Stimulated activated naive CD4-positive, alpha-beta T cell treated with Interleukin-2 at 50 U/mL for 16 hours (primary cell): ENCODE measurements around the gene NDUFA11.

Experiments used
- DNase-seq: peaks from one replicate; lab custom pipeline; 2025; lab: John Stamatoyannopoulos, UW

Gene NDUFA11

DNA sequence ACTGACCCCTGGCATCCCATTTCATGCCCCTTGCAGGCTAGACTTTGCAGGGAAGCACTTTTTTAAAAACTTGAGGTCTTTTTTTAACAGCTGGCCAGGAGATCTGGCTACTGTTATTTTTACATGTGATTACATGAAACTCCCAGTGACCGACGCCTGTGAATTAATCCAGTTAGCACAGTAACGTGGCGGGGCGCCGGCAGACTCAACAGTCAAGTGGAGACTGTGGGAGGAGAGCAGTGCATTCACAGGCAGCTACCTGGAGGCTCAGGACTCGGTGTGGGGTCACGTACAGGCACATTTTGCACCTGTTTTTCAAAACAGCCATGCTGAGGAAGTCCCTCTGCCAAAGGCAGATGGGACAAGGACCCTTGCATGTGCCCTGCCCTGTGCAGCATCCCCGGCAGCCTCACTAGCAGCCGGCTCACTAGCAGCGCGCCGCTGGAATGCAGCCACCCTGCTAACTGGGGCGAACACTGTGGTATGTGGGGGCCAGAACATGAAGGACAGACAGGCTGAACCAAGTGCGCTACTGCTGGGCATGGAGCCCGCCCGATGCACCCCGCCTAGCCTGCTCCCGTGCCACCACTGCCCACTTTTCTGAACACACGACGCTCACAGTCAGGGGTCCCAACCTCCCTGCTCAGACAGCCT is 29.1 kb upstream of the NDUFA11 start:
- DNase-seq: no peak

DNA sequence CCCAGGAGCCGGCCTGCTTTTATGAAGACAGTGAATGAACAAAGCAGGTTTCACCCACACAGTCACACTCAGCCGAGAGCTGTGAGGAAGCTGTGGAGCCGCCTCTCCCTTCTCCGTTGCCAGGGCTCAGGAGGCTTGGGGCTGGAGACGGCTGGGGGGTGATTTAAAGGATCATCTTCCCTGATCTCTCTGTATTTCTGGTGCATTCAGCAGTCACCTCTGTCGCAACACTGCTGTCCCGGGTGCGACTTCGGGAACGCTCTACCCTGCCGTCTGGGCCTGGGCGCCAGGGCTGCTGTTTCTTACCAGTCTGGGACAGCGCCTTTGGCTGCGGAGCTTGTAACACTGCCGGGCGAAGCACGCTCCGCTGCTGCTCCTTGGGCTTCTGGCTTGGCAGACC is 28.6 kb upstream of the NDUFA11 start:
- no peak for DNase-seq

DNA sequence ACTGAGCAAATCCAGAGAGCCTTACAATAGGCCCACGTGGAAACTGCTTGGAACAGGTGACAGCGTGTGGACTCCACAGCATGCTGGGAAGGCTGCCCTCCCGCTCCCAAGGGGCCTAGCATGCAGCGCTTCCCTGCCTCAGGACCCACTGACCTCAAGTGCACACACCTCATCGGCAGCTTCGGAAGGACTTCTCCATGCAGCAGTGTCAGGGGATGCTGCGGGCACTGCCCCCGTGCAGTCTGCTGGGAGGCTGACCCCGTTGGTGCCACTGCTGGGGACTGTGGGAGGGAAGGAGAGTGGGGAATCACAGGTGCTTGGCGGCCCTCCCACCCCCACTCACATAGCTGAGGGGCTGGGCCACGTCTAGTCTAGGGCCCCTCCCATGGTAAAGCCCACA is 27.7 kb upstream of the NDUFA11 start:
- no peak for DNase-seq

DNA sequence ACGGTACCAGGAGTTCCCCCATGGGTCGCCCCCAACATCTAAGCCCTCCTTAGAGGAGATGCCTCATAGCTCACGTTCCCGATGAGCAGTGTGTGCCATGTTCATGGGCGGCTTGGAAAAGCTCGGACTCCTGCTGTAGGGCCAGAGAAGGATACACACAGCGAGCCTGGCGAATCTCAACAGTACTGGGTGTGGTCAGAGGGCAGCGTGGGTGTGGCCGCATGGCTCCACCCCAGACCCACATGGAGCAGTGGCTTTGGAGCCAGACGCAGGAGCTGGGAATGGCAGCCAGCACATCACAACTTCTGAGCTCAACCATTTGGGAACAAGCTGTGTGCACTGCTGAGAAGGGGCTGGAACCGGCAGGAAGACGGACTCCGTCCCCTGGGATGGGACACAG is 26.0 kb upstream of the NDUFA11 start:
- no peak for DNase-seq

DNA sequence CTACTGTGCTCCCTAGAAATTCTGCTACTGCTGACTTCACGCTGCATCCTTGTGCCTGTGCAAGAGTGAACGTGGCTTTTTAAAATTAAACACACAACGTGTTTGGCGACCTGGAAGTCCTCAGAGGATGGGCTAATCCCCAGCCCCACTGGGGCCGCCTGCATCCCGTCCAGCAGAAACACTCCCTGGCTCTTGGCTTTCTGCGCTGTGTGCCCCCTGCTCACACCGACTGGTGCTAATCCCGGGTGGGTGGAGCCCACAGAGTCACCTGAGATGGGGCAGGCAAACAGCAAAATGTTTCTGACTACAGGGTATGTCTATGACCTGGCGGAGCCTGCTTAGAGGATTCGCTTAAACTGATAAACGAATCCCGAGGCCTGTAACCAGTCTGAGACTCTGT is 25.6 kb upstream of the NDUFA11 start:
- DNase-seq: no peak

DNA sequence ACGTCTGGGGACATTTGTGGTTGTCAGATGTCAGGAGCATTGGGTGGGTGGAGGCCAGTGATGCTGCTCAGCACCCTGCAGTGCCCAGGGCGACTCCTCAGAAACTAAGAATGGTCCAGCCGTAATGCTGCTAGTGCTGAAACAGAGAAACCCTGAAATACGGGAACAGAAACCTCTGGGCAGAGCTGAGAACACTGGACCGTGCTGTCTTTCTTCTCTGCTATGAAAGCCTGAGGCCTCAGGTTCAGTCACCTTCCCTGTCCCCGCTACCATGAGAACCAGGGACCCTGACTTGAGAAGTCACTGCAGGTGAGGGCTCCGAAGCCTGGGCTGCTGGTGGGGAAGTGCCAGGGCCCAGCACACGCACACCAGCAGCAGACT is 23.8 kb upstream of the NDUFA11 start:
- no peak for DNase-seq

DNA sequence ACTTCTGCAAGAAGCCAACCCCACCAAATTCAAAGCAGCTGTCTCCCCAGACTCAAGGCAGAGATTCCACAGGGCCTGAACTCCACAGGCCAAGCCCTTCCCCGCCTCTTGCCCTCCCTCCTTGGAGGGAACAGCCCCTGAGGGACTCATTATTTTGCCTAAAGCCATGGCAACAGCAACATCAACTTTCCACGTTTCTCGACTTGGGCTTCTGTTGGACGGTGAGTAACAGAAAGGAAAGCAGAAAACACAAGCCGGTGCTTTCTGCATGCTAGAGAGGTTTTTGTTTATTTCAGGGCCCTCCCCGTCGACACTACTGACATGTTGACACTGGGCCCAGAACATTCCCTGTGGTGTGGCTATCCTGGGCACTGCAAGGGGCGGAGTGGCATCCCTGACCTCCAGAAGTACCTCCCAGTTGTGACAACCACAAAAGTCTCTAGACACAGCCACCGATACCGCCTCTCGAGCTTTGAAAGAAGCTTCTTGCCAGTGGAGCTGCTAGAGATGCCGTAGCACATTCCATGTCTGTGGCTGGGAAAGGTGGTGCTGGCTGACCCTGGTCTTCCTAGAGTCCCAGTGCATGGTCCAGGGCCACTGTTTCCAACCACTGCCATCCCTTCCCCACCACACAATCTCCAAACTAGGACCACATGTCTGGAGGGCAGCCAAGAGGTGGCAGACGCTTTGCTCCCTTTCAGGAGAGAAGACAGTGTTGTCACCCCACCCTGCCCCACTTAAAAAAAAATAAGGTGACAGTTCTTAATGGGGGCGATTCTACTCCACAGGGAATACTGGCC is 23.3 kb upstream of the NDUFA11 start:
- DNase-seq: no peak

DNA sequence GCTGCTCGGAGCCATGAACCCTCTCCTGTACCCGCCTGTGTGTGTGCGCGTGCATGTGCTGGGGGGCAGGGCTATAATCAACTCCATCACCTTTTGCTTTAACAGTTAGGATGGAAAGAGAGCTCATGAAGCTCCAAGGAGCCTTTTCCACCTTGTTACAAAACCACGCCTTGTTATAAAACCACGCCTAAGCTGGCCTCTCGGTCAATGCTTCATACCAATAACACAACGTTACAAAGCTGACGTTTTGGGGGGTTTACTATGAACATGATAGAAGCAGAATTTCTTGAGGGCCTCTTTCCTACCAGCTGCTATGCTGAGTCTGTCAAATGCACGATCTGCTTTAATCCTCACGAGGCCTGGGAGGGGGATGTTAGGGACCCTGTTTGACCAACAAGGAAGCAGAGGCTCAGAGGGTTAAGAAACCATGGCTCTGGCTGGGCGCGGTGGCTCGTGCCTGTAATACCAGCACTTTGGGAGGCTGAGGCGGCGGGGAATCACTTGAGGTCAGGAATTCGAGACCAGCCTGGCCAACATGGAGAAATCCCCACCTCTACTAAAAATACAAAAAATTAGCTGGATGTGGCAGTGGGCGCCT is 22.3 kb upstream of the NDUFA11 start:
- no peak for DNase-seq

DNA sequence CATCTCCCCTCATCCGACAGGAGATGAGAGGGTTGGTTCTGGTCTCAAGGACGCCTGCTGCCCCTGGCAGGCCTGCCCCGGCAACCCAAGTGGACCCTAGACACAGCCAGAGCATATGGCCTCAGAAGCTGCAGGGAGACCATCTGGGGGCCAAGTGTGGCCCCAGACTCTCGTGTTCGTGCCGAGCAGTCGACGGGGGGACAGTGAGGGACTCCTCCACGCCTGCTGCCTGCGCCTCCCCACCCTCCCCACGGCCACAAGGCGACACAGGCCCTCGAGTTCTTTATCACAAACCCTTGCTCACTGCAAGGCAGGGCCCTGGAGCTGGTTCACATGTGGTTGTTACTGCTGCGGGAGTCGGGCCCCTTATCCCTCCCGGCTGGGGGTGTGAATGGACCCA is 19.8 kb upstream of the NDUFA11 start:
- no peak for DNase-seq

DNA sequence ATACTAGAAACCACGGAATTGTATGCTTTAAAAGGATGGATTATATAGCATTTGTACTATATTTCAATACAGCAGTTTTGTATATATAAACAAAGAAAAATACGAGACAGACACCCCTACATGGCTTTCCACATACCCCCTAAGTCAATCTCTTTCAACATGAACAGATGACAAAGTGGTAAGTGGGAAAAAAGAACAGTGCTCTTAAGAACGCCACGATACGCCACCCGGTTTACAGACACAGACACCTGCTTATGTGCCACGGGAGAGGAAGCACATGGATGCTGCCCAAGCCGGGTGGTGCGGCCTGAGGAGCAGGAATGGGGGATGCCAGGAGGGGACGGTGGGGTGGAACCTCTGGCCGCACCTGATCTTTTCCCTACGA is 18.6 kb upstream of the NDUFA11 start:
- DNase-seq: no peak

DNA sequence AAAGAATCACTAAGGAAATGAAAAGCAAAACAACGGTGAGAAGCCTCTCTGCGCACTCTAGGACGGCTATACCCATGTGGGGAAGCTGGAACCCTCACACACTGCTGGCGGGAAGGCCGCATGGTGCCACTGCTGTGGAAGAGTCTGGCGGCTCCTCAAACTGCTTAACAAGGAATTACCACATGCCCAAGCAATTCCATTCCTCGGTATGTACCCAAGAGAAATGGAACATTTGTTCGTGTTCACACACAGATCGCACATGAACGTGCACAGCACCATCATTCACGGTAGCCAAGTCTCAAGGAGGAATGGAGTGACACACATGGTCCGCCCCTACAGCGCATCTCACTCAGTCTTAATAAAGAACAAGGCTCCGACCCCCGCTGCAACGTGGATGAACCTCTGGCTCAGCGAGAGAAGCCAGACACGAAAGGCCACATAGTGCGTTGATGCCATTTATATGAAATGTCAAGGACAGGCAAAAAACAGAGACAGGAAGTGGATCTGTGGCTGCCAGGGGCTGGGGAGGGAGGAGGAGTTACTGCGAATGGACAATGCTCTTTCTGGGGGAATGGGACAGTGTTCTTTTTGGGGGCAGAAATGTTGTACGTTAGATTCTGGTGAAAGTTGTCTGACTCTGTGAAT is 18.0 kb upstream of the NDUFA11 start:
- DNase-seq: no peak

DNA sequence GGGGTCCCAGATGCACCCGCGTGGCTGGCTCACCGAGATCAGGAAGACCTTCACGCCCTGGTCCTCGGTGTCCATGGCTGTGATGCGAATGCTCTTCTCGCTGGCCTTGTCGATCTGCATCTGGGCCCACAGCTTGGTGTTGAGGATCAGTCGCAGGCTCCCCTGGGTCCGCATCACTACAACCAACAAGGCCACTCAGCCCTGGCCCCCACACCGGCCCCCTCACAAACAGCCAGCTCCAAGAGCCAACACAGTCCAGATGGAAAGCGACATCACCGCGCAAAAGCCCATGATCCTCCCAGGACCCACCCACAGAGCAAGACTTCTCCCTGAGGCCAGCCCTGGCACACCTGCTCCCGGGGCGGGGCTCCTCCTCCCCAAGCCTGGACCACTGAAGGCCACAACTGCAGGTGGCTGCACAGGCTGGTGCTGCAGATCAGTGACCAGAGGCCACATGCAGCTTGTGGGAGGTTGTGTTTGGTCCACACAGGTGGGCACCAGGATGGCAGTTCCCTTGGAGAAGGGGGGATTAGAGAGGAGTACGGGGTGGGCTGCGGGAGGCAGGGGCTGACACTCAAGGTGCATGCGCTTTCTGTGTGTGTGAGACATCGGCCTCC is 15.0 kb upstream of the NDUFA11 start:
- DNase-seq: no peak

DNA sequence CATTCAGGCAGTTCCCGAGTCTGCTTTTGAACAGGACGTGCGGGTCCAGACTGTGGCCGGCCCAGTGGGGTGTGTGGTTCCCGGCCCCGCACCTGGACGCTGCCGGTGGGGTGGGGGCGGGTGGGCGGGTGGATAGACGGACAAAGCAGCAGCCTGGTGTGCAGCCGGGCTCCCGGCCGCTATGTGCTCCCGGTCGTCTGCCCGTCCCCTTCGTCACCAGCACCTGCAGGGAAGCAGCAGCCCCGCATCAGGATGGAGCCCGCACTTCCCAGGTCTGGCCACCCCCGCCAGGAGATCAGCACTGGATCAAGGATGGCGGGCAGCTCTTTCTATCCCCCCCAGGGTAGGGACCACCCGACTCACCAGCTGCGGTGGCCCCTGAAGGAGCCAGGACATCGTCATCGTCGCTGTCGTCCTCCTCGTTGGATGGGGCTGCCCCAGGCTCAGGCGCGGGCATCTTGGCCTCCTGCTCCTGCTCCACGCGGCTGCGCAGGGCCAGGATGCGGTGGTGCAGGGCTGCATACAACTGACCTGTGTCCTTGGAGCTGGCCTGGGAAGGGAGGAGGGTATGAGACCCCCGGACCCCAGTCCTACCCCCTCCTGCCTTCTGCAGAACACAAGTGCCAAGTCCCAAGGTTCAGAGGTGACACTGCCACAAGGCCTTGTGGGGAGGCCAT is 14.0 kb upstream of the NDUFA11 start:
- no peak for DNase-seq

DNA sequence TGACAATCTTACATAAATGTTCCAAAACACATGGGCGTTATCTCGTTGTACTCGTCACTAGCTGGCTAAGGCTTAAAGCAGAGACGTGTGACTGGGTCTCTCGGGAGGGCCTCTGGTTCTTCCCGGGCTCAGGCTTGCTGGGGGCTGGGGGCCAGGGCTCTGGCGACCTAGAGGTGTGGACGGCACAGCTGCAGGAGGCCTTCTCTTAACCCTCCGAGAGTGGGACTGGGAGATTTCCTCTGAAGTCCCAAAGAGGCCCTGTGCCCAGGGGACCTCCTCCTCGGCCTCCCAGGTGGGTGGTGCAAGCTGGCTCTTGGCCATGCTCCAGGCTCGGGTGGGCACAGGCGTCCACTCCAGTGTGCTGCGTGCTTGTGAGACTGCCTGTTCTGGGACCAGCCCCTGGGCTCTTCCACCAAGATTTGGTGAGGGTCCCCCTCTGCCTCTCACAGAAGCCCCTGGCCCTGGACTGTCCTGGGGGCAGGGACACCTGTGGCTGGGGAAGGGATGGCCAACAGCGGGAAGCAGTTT is 12.7 kb upstream of the NDUFA11 start:
- DNase-seq: no peak

DNA sequence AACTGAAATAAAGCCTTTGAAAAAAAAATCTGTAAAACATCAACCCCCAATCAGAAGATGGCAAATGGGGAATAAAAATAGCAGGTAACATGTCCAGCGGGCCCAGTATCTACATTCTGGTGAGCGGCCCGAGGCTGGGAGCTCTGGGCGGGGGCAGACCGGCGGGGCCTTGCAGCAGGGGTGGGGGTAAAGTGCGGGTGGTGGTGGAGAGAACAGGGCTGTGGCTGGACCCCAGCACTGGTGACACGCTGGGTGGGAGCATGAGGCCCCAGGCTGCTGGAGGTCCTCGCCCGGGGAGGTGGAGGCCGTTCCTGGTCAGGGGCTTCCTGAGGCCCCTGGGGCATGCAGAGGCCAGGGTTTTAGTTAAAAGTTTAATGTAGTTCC is 12.2 kb upstream of the NDUFA11 start:
- no peak for DNase-seq

DNA sequence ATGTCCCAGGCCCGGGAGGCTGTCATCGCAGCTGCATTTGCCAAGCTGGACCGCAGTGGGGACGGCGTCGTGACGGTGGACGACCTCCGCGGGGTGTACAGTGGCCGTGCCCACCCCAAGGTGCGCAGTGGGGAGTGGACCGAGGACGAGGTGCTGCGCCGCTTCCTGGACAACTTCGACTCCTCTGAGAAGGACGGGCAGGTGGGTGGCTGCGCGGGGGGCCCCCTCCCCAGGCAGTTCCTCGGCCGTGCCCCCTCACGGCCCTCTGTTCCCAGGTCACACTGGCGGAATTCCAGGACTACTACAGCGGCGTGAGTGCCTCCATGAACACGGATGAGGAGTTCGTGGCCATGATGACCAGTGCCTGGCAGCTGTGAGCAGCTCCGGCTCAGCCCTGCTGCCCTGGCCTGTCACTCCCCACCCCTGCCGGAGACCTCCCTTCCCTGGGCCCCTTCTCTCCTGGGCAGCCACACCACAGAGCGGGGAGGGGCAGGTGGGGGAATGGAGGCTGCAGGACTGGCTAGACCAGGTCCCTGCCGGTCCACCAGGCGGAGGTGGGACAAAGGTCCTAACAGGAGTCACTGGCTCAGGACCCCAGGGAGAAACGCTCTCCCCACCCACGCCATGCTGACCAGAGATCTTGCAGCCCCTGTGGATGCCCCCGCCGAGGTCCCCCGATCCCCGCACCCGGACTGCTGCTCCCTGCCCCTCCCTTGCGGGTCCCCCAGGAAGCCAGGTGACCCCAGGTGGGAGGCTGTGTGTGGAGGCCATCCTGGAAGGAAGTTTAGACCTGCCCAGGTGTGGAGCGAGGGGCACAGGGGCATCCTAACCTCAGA is 11.6 kb upstream of the NDUFA11 start:
- DNase-seq: no peak

DNA sequence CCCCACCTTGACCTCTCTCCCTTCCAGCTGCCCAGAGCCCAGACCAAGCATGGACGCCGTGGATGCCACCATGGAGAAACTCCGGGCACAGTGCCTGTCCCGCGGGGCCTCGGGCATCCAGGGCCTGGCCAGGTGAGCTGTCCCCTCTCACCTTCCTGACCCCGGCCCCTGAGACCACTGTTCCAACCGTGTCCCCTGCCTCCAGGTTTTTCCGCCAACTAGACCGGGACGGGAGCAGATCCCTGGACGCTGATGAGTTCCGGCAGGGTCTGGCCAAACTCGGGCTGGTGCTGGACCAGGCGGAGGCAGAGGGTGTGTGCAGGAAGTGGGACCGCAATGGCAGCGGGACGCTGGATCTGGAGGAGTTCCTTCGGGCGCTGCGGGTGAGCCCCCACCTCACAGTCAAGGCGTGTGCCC is 10.8 kb upstream of the NDUFA11 start:
- no peak for DNase-seq

DNA sequence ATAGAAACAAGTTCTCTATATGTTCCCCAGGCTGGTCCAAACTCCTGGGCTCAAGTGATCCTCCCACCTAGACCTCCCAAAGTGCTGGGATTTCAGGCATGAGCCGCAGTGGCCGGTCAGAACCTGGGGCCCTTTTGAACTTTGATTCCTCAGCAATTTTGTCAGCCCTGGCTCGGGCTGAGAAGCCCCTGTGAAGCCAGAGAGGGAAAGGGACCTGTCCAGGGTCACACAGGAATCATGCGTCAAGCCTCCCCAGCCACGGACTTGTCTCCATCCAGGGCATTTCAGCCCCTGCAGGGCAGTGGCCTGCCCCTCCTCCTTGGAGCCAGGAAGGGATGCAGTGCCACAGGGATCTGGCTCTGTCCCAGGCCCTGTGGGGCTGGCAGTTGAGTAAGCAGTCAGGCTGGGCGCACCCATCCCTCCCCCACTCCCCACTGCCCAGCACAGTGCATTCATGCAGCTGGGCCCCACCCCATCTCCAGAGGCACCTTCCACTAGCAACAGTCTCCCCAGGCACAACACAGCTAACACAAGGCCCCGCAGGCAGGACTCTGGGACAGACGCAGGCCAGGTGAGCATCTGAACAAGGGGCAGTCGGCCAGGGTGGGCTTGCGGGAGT is 10.3 kb upstream of the NDUFA11 start, which contains the start of gene CAPS:
Gene CAPS (plus strand): TSS at position 516 of the 619 bp plus-strand sequence. CDS start 153 bp downstream, outside the sequence.
- no peak for DNase-seq

DNA sequence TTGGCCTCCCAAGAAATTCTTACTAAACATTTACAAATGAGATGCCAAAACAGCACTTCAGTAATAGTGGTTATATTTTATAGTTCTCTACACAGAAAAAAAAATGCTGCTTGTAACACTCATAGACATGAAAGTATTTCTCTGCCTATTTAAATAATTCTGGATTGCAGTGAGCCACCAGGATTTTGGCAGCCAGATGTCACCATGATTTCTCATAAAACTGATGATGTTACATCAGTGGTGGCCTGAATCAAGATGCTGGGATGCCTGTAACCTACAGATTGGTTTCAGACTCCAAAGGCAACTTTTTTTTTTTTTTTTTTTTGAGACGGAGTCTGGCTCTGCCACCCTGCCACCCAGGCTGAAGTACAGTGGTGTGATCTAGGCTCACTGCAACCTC is 7.8 kb upstream of the NDUFA11 start:
- DNase-seq: no peak

DNA sequence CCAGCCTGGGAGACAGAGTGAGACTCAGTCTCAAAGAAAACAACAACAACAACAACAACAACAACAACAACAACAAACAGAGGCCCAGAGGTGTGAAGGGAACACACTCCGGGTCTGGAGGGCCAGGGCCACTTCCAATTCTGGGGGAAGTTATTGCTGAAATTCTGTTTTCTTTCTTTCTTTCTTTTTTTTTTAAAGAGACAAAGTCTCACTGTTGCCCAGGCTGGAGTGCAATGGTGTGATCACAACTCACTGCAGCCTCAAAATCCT is 7.0 kb upstream of the NDUFA11 start:
- DNase-seq: no peak
